ENCODE measurements around the gene CYFIP1.

Gene CYFIP1

DNA sequence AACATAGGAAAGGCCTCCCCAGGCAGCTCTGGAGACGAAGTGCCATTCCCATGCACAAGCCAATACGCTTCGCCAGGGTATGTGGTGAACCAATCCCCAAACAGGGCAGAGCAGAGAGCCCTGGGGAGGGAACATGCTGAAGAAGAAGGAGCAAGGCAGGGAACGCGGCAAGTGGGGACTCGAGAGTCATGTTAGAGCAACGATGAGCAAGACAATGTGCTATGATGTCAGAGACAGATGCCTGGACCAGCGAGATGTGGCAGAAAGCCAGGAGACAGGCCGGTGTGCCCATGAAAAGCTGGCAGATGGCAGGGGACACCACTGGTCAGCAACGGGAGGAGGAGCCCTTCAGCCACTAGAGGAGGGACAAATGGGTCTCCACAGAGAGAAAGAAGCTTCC, 102.1 kb downstream of the CYFIP1 start:
- Histone ChIP-seq H3K4me2 (ENCODE audit: low read depth, low read length, poor library complexity, severe bottlenecking) (no peak overlapping the region), H3K79me2 (ENCODE audit: insufficient read depth, low read length) (no peaks in the 10 kb centered on the region), H3K9me2 (replicated peaks; ENCODE audit: insufficient read depth, low read length) (no peaks in the 10 kb centered on the region), H3K27me3 (ENCODE audit: low read length) (no peaks in the 10 kb centered on the region), H3K9ac (ENCODE audit: low read length) (no peak overlapping the region), H3K9me3 (ENCODE audit: insufficient read depth, low read length) (no peaks in the 10 kb centered on the region), H4K20me1 (ENCODE audit: low read depth, low read length) (no peaks in the 10 kb centered on the region), H3K4me3 (ENCODE audit: insufficient read depth, low read length, poor library complexity, severe bottlenecking) (no peak overlapping the region), H3F3A (ENCODE audit: insufficient read depth) (no peaks in the 10 kb centered on the region), H3K27ac (ENCODE audit: low read depth, low read length) (no peak overlapping the region), H3K36me3 (ENCODE audit: low read length) (no peaks in the 10 kb centered on the region), H2AFZ (ENCODE audit: low read depth, low read length, severe bottlenecking) (no peak overlapping the region)
- no peak for TF ChIP-seq EZH2phosphoT487 (conservative IDR thresholded peaks at IDR 0.05; ENCODE audit: low read length)
- TF ChIP-seq, protein P1, sequence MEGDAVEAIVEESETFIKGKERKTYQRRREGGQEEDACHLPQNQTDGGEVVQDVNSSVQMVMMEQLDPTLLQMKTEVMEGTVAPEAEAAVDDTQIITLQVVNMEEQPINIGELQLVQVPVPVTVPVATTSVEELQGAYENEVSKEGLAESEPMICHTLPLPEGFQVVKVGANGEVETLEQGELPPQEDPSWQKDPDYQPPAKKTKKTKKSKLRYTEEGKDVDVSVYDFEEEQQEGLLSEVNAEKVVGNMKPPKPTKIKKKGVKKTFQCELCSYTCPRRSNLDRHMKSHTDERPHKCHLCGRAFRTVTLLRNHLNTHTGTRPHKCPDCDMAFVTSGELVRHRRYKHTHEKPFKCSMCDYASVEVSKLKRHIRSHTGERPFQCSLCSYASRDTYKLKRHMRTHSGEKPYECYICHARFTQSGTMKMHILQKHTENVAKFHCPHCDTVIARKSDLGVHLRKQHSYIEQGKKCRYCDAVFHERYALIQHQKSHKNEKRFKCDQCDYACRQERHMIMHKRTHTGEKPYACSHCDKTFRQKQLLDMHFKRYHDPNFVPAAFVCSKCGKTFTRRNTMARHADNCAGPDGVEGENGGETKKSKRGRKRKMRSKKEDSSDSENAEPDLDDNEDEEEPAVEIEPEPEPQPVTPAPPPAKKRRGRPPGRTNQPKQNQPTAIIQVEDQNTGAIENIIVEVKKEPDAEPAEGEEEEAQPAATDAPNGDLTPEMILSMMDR (IDR thresholded peaks at IDR 0.05; ENCODE audit: insufficient read depth, low read length, poor library complexity, severe bottlenecking), result no peak

DNA sequence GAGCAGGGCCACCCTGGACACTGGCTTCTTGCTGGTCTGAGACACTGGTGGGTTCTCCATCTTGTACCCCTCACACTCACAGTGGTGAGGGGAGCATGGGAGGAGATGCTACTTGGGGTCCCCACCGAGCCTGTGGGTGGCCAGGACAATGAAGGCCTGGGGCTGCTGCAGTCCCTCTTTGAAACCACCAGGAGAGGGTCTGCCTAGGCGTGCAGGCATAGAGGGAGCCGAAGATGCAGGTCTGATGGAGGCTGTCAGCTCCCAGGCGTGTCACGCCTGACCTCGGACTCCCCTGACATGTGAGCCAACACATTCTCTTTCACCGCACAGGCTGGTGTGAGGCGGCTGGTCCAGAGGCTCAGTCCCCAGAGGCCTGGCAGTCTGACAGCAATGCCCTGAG, 102.6 kb downstream of the CYFIP1 start:
- no peak for TF ChIP-seq EZH2phosphoT487 (conservative IDR thresholded peaks at IDR 0.05; ENCODE audit: low read length)
- TF ChIP-seq, protein P1 (IDR thresholded peaks at IDR 0.05; ENCODE audit: insufficient read depth, low read length, poor library complexity, severe bottlenecking), result no peak
- H3K9me3 ChIP-seq (ENCODE audit: insufficient read depth, low read length), result no peaks in the 10 kb centered on the region
- H3K79me2 ChIP-seq (ENCODE audit: insufficient read depth, low read length), result no peaks in the 10 kb centered on the region
- H3K4me3 ChIP-seq (ENCODE audit: insufficient read depth, low read length, poor library complexity, severe bottlenecking), result no peak overlapping the region
- no peaks in the 10 kb centered on the region for H3K36me3 ChIP-seq (ENCODE audit: low read length)
- no peak overlapping the region for H2AFZ ChIP-seq (ENCODE audit: low read depth, low read length, severe bottlenecking)
- H4K20me1 ChIP-seq (ENCODE audit: low read depth, low read length), result no peaks in the 10 kb centered on the region
- H3K4me2 ChIP-seq (ENCODE audit: low read depth, low read length, poor library complexity, severe bottlenecking), result no peak overlapping the region
- no peaks in the 10 kb centered on the region for H3K9me2 ChIP-seq (replicated peaks; ENCODE audit: insufficient read depth, low read length)
- no peak overlapping the region for H3K27ac ChIP-seq (ENCODE audit: low read depth, low read length)
- H3K27me3 ChIP-seq (ENCODE audit: low read length), result no peaks in the 10 kb centered on the region
- no peaks in the 10 kb centered on the region for H3F3A ChIP-seq (ENCODE audit: insufficient read depth)
- H3K9ac ChIP-seq (ENCODE audit: low read length), result no peak overlapping the region

DNA sequence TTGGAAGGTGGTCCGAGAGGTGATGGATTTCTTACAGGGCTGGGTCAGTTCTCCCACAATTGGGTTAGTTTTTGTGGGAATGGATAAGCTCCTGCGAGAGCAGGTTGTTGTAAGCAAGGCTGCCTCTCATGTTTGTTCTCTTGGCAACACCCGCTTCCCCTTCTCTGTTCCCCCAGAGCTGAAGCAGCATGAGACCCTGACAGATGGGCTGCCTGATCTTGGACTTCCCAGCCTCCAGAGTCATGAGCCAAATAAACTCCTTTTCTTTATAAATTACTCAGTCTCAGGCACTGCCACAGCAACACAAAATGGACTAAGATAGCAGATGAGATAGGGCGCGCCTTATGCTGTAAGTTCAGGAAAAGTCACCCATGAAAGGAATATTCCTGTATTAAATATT, 103.1 kb downstream of the CYFIP1 start:
- Histone ChIP-seq H3K36me3 (ENCODE audit: low read length) (no peaks in the 10 kb centered on the region), H3K9me3 (ENCODE audit: insufficient read depth, low read length) (no peaks in the 10 kb centered on the region), H3K9me2 (replicated peaks; ENCODE audit: insufficient read depth, low read length) (no peaks in the 10 kb centered on the region), H4K20me1 (ENCODE audit: low read depth, low read length) (no peaks in the 10 kb centered on the region), H3K79me2 (ENCODE audit: insufficient read depth, low read length) (no peaks in the 10 kb centered on the region), H3K27ac (ENCODE audit: low read depth, low read length) (no peak overlapping the region), H3K4me3 (ENCODE audit: insufficient read depth, low read length, poor library complexity, severe bottlenecking) (no peak overlapping the region), H3K4me2 (ENCODE audit: low read depth, low read length, poor library complexity, severe bottlenecking) (no peak overlapping the region), H3K27me3 (ENCODE audit: low read length) (no peaks in the 10 kb centered on the region), H3F3A (ENCODE audit: insufficient read depth) (no peaks in the 10 kb centered on the region), H2AFZ (ENCODE audit: low read depth, low read length, severe bottlenecking) (no peak overlapping the region), H3K9ac (ENCODE audit: low read length) (no peak overlapping the region)
- TF ChIP-seq, protein P1 (IDR thresholded peaks at IDR 0.05; ENCODE audit: insufficient read depth, low read length, poor library complexity, severe bottlenecking), result no peak
- TF ChIP-seq EZH2phosphoT487 (conservative IDR thresholded peaks at IDR 0.05; ENCODE audit: low read length), result no peak

All from SU-DHL-6 (cell line).